Muscle of leg (tissue), 11 donors: ENCODE results near the gene WFIKKN1. TPM values are rescaled to one million over a fixed set of nuclear protein-coding genes. Genes with fewer than 3 reads are reported as not detected.

Experiments used
- DNase-seq: peaks from one replicate; pipeline ENCODE4 v3.0.0; 2013
- H3K27ac ChIP-seq: one replicate; pipeline ENCODE4 v1.5.1; 2013; ENCODE audit warnings: mild to moderate bottlenecking, low read length, control low read depth
- H3K27me3 ChIP-seq: one replicate; pipeline ENCODE4 v1.6.1; 2013; ENCODE audit warnings: low read length; ENCODE audit not compliant: control insufficient read depth, insufficient read depth
- H3K36me3 ChIP-seq: one replicate; pipeline ENCODE4 v1.6.1; 2013; ENCODE audit warnings: low read length; ENCODE audit not compliant: control insufficient read depth, insufficient read depth
- H3K4me1 ChIP-seq: one replicate; pipeline ENCODE4 v1.6.1; 2013; ENCODE audit warnings: low read length; ENCODE audit not compliant: control insufficient read depth, insufficient read depth
- H3K4me3 ChIP-seq: one replicate; pipeline ENCODE4 v1.5.1; 2013; ENCODE audit warnings: low read length, control low read depth
- H3K9me3 ChIP-seq: replicated peaks from 2 replicates; pipeline ENCODE4 v1.6.1; 2013; ENCODE audit warnings: low read depth, low read length; ENCODE audit not compliant: control insufficient read depth
- WGBS: methylation state at CpG from one replicate; pipeline ENCODE4 v1.1.5; 2013; ENCODE audit warnings: missing lambda C conversion rate; ENCODE audit not compliant: insufficient coverage; 5-methylcytosine and 5-hydroxymethylcytosine counted together
- polyA plus RNA-seq, 8 donors: library from polyadenylated mRNA; unstranded; fragments of 120-200 nt; gene quantifications; one replicate each; pipeline versions ENCODE4 v1.2.1 to v1.2.3, GENCODE V29; 2013; ENCODE audit warnings: inconsistent platforms in 1 of 8, low replicate concordance in 1 of 8; ENCODE audit not compliant: insufficient read length in 8 of 8, insufficient read depth in 1 of 8
- total RNA-seq: library from RNA; stranded (reverse); fragments of 120-200 nt; gene quantifications from one replicate; pipeline ENCODE4 v1.2.4, GENCODE V29; 2013

The WFIKKN1 gene
- total and polyA plus RNA-seq, 9 donors, result 0.12 to 0.82 (median 0.33) TPM

- H3K9me3 ChIP-seq, result no peaks in the 10 kb centered on the region
- DNase-seq, result no peak
- peak overlapping the region; percentile 83 for H3K27ac ChIP-seq
- H3K27me3 ChIP-seq, result no peaks in the 10 kb centered on the region
- WGBS, result 19% methylated on average over 8 of the region's 11 CpGs
- peaks cover 49% of the 10 kb centered on the region for H3K4me1 ChIP-seq
- H3K36me3 ChIP-seq, result peaks cover 45% of the 10 kb centered on the region
- H3K4me3 ChIP-seq, result no peak overlapping the region
These were observed 944 bp upstream of the WFIKKN1 start for GRCh38 chr16:629833-630248.

GRCh38 chr16:630249-630814 is 453 bp upstream of the WFIKKN1 start:
- no peak for DNase-seq
- peaks cover 54% of the 10 kb centered on the region for H3K4me1 ChIP-seq
- H3K36me3 ChIP-seq, result peaks cover 42% of the 10 kb centered on the region
- WGBS, result 16% methylated on average over 27 of the region's 29 CpGs
- no peak overlapping the region for H3K4me3 ChIP-seq
- H3K27me3 ChIP-seq, result no peaks in the 10 kb centered on the region
- peak overlapping the region; percentile 83 for H3K27ac ChIP-seq
- no peaks in the 10 kb centered on the region for H3K9me3 ChIP-seq

GRCh38 chr16:631808-632358 is 1.1 kb downstream of the WFIKKN1 start:
- Histone ChIP-seq H3K27ac (no peak overlapping the region), H3K9me3 (no peaks in the 10 kb centered on the region), H3K36me3 (peaks cover 31% of the 10 kb centered on the region), H3K4me3 (no peak overlapping the region), H3K4me1 (peaks cover 58% of the 10 kb centered on the region), H3K27me3 (no peaks in the 10 kb centered on the region)
- DNase-seq, result no peak
- WGBS, result 41% methylated on average over 4 of the region's 9 CpGs

GRCh38 chr16:632486-633335 is 1.9 kb downstream of the WFIKKN1 start:
- WGBS, result 91% methylated on average over 67 of the region's 67 CpGs
- H3K36me3 ChIP-seq, result peaks cover 28% of the 10 kb centered on the region
- DNase-seq, result no peak
- no peak overlapping the region for H3K4me3 ChIP-seq
- peaks cover 54% of the 10 kb centered on the region for H3K4me1 ChIP-seq
- no peak overlapping the region for H3K27ac ChIP-seq
- no peaks in the 10 kb centered on the region for H3K9me3 ChIP-seq
- no peaks in the 10 kb centered on the region for H3K27me3 ChIP-seq

GRCh38 chr16:633336-634050 is 2.7 kb downstream of the WFIKKN1 start:
- H3K4me1 ChIP-seq, result peaks cover 50% of the 10 kb centered on the region
- H3K27ac ChIP-seq, result no peak overlapping the region
- H3K9me3 ChIP-seq, result no peaks in the 10 kb centered on the region
- no peak overlapping the region for H3K4me3 ChIP-seq
- no peak for DNase-seq
- peaks cover 20% of the 10 kb centered on the region for H3K36me3 ChIP-seq
- H3K27me3 ChIP-seq, result no peaks in the 10 kb centered on the region
- 93% methylated on average over 74 of the region's 74 CpGs for WGBS

- H3K4me3 ChIP-seq, result no peak overlapping the region
- H3K36me3 ChIP-seq, result peaks cover 18% of the 10 kb centered on the region
- peaks cover 43% of the 10 kb centered on the region for H3K4me1 ChIP-seq
- no peak overlapping the region for H3K27ac ChIP-seq
- DNase-seq, result no peak
- WGBS, result 80% methylated on average over 19 of the region's 22 CpGs
- no peaks in the 10 kb centered on the region for H3K9me3 ChIP-seq
- H3K27me3 ChIP-seq, result no peaks in the 10 kb centered on the region
These were observed 3.4 kb downstream of the WFIKKN1 start for GRCh38 chr16:634051-634670.

GRCh38 chr16:634996-635395 is 4.2 kb downstream of the WFIKKN1 start:
- H3K4me3 ChIP-seq, result no peak overlapping the region
- no peaks in the 10 kb centered on the region for H3K27me3 ChIP-seq
- H3K4me1 ChIP-seq, result peaks cover 35% of the 10 kb centered on the region
- no peak for DNase-seq
- H3K27ac ChIP-seq, result no peak overlapping the region
- WGBS, result 67% methylated on average over 7 of the region's 7 CpGs
- peaks cover 18% of the 10 kb centered on the region for H3K36me3 ChIP-seq
- no peaks in the 10 kb centered on the region for H3K9me3 ChIP-seq

GRCh38 chr16:635573-636205 is 4.9 kb downstream of the WFIKKN1 start:
- Histone ChIP-seq H3K4me1 (peaks cover 29% of the 10 kb centered on the region), H3K27me3 (no peaks in the 10 kb centered on the region), H3K4me3 (peak overlapping the region; percentile 94), H3K27ac (no peak overlapping the region), H3K9me3 (no peaks in the 10 kb centered on the region), H3K36me3 (peaks cover 18% of the 10 kb centered on the region)
- no peak for DNase-seq
- 4% methylated on average over 52 of the region's 55 CpGs for WGBS

GRCh38 chr16:636206-637080 is 5.7 kb downstream of the WFIKKN1 start, which contains the start of gene METTL26:
Gene METTL26 (minus strand): TSS chr16:636305. CDS start chr16:636290, 15 bp downstream.
- H3K4me3 ChIP-seq, result peak within 1 kb of the TSS; percentile 94
- peak; percentile 98 for DNase-seq
- under 1% methylated on average over 90 of the region's 91 CpGs for WGBS

More at GRCh38 chr16:636206-637080, 5.7 kb downstream of the WFIKKN1 start, which contains the start of gene METTL26:
- peak within 1 kb of the TSS; percentile 96 for H3K27ac ChIP-seq
- peaks cover 18% of the 10 kb centered on the region for H3K36me3 ChIP-seq
- H3K9me3 ChIP-seq, result no peaks in the 10 kb centered on the region
- no peaks in the 10 kb centered on the region for H3K27me3 ChIP-seq
- peaks cover 29% of the 10 kb centered on the region for H3K4me1 ChIP-seq
